ENCODE measurements around the gene RSPH1. TPM values are rescaled to one million over a fixed set of nuclear protein-coding genes. Genes with fewer than 3 reads are reported as not detected.

Gene RSPH1
- total RNA-seq, 6 experiments from 2014 or later: not detected

- H3K4me1 Mint-ChIP-seq (ENCODE audit: low read depth): no peaks in the 10 kb centered on the region
- peaks cover 11% of the 10 kb centered on the region for H3K36me3 Mint-ChIP-seq (ENCODE audit: low read depth)
- no peak overlapping the region for H3K27ac Mint-ChIP-seq
- no peak overlapping the region for H3K4me3 Mint-ChIP-seq
- no peak for DNase-seq
- no peaks in the 10 kb centered on the region; the same call in 1 of the 2 replicates for H3K27me3 Mint-ChIP-seq (ENCODE audit: insufficient read depth)
- peaks cover 70% of the 10 kb centered on the region for H3K9me3 Mint-ChIP-seq
- TF ChIP-seq CTCF (IDR thresholded peaks at IDR 0.05): no peak
Measured at GRCh38 chr21:42426424-42426823, 69.6 kb downstream of the RSPH1 start.

- DNase-seq: no peak
- Mint-ChIP-seq H3K27me3 (ENCODE audit: insufficient read depth) (no peaks in the 10 kb centered on the region; the same call in 1 of the 2 replicates), H3K9me3 (peaks cover 74% of the 10 kb centered on the region), H3K27ac (no peak overlapping the region), H3K4me1 (ENCODE audit: low read depth) (no peaks in the 10 kb centered on the region), H3K36me3 (ENCODE audit: low read depth) (peaks cover 11% of the 10 kb centered on the region), H3K4me3 (no peak overlapping the region)
- TF ChIP-seq CTCF (IDR thresholded peaks at IDR 0.05): no peak
Measured at GRCh38 chr21:42425591-42425990, 70.4 kb downstream of the RSPH1 start.

GRCh38 chr21:42424914-42425541 lies 71.0 kb downstream of the RSPH1 start:
- Mint-ChIP-seq H3K4me1 (ENCODE audit: low read depth) (no peaks in the 10 kb centered on the region), H3K36me3 (ENCODE audit: low read depth) (peaks cover 11% of the 10 kb centered on the region), H3K4me3 (no peak overlapping the region), H3K27ac (no peak overlapping the region), H3K9me3 (peaks cover 78% of the 10 kb centered on the region), H3K27me3 (ENCODE audit: insufficient read depth) (no peaks in the 10 kb centered on the region; the same call in 1 of the 2 replicates)
- no peak for DNase-seq
- no peak for TF ChIP-seq CTCF (IDR thresholded peaks at IDR 0.05)

- no peaks in the 10 kb centered on the region; the same call in 1 of the 2 replicates for H3K27me3 Mint-ChIP-seq (ENCODE audit: insufficient read depth)
- no peak for DNase-seq
- H3K4me1 Mint-ChIP-seq (ENCODE audit: low read depth): no peaks in the 10 kb centered on the region
- H3K36me3 Mint-ChIP-seq (ENCODE audit: low read depth): peaks cover 11% of the 10 kb centered on the region
- no peak overlapping the region for H3K27ac Mint-ChIP-seq
- no peak overlapping the region for H3K4me3 Mint-ChIP-seq
- peaks cover 78% of the 10 kb centered on the region for H3K9me3 Mint-ChIP-seq
- no peak for TF ChIP-seq CTCF (IDR thresholded peaks at IDR 0.05)
Measured at GRCh38 chr21:42423685-42424084, 72.3 kb downstream of the RSPH1 start.

GRCh38 chr21:42423197-42423675 lies 72.8 kb downstream of the RSPH1 start:
- Mint-ChIP-seq H3K4me1 (ENCODE audit: low read depth) (no peaks in the 10 kb centered on the region), H3K4me3 (no peak overlapping the region), H3K36me3 (ENCODE audit: low read depth) (peaks cover 11% of the 10 kb centered on the region), H3K27me3 (ENCODE audit: insufficient read depth) (no peaks in the 10 kb centered on the region; the same call in 1 of the 2 replicates), H3K27ac (no peak overlapping the region), H3K9me3 (peaks cover 81% of the 10 kb centered on the region)
- no peak for DNase-seq
- TF ChIP-seq CTCF (IDR thresholded peaks at IDR 0.05): no peak

Other genes starting within 250 kb of the RSPH1 start
- gene TFF3, start 180.8 kb downstream of the RSPH1 start, total RNA-seq (2021; fragmentation: NEBNext Ultra II Directional; extraction: Animal tissue kit (Norgen Biotek cat#: 25700)): not detected
- gene TFF2, start 145.2 kb downstream of the RSPH1 start, total RNA-seq (2021; fragmentation: NEBNext Ultra II Directional; extraction: Animal tissue kit (Norgen Biotek cat#: 25700)): not detected
- not detected for gene TFF1, start 129.7 kb downstream of the RSPH1 start, total RNA-seq (2021; fragmentation: NEBNext Ultra II Directional; extraction: Animal tissue kit (Norgen Biotek cat#: 25700))
- gene TMPRSS3, start 100.2 kb downstream of the RSPH1 start, total RNA-seq (2021; fragmentation: NEBNext Ultra II Directional; extraction: Animal tissue kit (Norgen Biotek cat#: 25700)): not detected
- not detected for gene UBASH3A, start 92.3 kb downstream of the RSPH1 start, total RNA-seq (2021; fragmentation: NEBNext Ultra II Directional; extraction: Animal tissue kit (Norgen Biotek cat#: 25700))
- not detected for gene SLC37A1, start 17.6 kb upstream of the RSPH1 start, total RNA-seq (2021; fragmentation: NEBNext Ultra II Directional; extraction: Animal tissue kit (Norgen Biotek cat#: 25700))
- not detected for gene PDE9A, start 157.4 kb upstream of the RSPH1 start, total RNA-seq (2021; fragmentation: NEBNext Ultra II Directional; extraction: Animal tissue kit (Norgen Biotek cat#: 25700))